Skin epidermis (tissue), 12 donors: ENCODE data around the gene SNRNP40.
"Not testable (repeated sequence)": the region's sequence is repeated elsewhere in the genome, so short reads cannot be mapped to it uniquely, and the experiment has no call there.

ENCODE experiments used
- H3K27ac ChIP-seq, 21 experiments: fragments of 200-600 bp; sonication (generic) in 11 of 21; one replicate each; pipeline ENCODE4 v1.5.0; 2020; ENCODE audit warnings: mild to moderate bottlenecking in 3 of 21, inconsistent platforms in 2 of 21, moderate library complexity in 2 of 21
- H3K4me3 ChIP-seq, 7 experiments: fragments of 200-600 bp; sonication (generic) in 2 of 7; one replicate each; pipeline ENCODE4 v1.5.0; 2020; ENCODE audit warnings: inconsistent platforms in 2 of 7, mild to moderate bottlenecking in 2 of 7, moderate library complexity in 1 of 7

Gene SNRNP40

DNA sequence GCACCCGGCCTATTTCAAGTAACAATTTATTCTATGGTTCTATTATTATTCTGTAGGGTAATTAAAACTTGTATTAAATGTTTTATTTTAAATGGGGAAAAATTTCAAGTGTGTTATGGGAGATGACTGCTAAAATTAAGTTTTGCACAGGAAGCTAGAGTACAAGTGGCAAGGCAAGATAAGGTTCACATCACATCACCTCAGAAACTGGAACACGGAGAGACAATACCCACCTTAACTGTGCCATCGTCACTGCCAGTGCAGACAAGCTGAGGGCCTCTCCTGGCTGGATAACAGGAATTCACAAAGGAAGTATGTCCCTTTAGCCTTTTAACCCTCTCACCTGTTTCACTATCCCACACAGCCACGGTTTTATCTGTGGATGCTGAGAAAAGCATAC, 7.6 kb downstream of the SNRNP40 start:
- no peak overlapping the region for H3K27ac ChIP-seq
- no peak overlapping the region for H3K4me3 ChIP-seq

- H3K4me3 ChIP-seq, H3K27ac ChIP-seq: not testable (repeated sequence)
Observed at GRCh38 chr1:31287791-31288190, 8.8 kb downstream of the SNRNP40 start.

DNA sequence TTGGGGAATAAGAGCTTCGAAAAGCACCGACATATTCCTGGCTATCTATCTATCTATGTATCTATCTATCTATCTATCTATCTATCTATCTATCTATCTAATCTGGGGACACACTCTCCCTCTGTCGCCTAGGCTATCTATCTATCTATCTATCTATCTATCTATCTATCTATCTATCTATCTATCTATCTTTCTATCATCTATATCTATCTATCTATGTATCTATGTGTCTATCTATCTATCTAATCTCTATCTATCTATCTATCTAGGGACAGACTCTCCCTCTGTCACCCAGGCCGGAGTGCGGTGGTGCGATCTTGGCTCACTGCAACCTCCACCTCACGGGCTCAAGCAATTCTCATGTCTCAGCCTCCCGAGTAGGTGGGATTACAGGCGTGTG, 14.2 kb downstream of the SNRNP40 start:
- H3K27ac ChIP-seq, H3K4me3 ChIP-seq: not testable (repeated sequence)

DNA sequence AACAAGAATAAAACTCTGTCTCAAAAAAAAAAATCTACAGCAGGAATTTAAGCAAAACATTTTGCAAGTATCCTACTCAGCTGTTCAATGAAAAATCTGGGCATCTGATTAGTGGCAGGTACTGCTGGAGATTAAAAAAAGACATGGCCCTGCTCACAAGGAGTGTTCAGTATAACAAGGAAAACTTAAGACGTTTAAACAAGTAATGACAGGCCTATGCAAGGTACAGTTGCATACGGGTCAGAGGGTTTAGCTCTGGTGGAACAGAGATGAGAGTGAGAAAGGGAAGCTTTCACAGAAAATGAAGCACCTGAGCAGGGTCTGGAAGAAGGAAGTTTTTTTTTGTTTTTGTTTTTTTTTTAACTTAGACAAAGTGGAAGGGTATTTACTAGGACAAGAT, 23.0 kb downstream of the SNRNP40 start:
- Histone ChIP-seq H3K4me3 (no peak overlapping the region), H3K27ac (no peak overlapping the region)

DNA sequence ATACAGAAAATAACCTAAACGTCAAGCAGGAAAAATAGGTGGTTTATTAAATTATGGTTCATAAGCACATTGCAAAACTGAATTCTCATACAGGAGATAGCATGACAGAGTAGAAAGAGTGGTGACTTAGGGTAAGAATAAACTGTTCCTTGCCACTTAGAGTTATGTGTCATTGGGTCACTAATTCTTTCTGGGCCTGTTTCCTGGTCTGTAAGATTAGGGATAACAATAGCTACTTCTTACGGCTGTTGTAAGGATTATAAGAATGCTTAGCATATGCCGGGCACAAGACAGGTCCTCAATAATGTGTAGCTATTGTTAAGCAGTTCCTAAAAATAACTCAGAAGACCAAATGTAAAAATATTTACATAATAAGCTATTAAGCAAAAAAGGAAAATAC, 24.2 kb downstream of the SNRNP40 start:
- Histone ChIP-seq H3K4me3 (no peak overlapping the region), H3K27ac (no peak overlapping the region)

GRCh38 chr1:31266547-31266946, 30.0 kb downstream of the SNRNP40 start:
- Histone ChIP-seq H3K27ac (no peak overlapping the region), H3K4me3 (no peak overlapping the region)

DNA sequence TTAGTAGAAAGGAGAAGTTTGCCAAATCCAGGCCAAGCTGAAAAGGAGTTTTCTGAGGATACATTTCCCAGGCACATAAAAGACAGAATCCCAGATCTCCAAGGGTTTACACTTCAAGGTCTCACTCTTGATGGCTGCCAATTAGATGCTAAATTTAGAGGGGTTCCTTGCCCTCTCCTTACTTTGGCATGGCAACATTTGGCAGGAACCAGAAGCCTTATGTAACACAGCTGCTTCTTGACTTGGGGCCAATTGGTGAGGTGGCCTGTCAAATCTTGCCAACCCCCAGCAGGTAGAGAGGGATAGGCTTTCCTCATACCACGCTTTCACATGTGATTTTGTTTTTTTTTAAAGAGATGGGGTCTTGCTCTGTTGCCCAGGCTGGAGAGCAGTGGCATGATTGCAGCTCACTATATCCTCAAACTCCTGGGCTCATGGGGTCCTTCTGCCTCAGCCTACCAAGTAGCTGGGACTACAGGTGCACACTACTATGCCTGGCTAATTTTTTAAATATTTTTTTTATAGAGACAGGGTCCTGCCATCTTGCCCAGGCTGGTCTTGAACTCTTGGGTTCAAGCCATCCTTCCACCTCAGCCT, 31.7 kb downstream of the SNRNP40 start:
- Histone ChIP-seq H3K4me3 (no peak overlapping the region), H3K27ac (no peak overlapping the region)

DNA sequence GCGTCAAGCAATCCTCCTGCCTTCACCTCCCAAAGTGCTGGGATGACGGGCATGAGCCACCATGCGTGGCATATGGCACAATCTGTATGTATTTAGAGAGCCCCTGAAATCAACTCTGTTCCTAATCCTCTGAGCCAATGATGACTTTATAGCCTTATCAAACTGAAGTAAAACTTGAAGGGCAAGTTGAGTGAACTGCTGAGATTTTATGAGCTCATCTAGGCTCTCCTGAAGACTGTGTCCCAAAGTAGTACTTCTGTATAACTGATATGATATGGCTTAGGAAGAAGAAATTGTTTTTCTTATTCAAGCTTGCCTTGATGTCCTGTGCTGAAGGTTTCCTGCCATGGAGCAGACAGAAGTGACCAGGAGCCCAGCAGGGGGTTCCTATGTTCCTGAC, 33.2 kb downstream of the SNRNP40 start:
- Histone ChIP-seq H3K27ac (no peak overlapping the region), H3K4me3 (no peak overlapping the region)

DNA sequence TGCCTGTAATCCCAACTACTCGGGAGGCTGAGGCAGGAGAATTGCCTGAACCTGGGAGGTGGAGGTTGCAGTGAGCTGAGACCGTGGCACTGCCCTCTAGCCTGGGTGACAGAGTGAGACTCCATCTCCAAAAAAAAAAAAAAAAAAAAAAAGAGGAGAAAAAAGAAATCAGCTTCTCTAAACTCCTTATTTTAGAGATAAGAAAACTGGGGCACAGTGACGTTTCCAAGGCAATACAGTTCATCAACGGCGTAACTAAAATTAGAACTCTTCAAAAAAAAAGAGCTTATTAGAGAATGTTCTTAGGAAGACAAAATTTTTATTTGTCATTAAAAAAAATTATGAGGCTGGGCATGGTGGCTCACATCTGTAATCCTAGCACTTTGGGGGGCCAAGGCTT, 34.2 kb downstream of the SNRNP40 start:
- not testable (repeated sequence) for H3K4me3 ChIP-seq, H3K27ac ChIP-seq

GRCh38 chr1:31261916-31262315, 34.7 kb downstream of the SNRNP40 start:
- no peak overlapping the region for H3K4me3 ChIP-seq
- no peak overlapping the region for H3K27ac ChIP-seq

DNA sequence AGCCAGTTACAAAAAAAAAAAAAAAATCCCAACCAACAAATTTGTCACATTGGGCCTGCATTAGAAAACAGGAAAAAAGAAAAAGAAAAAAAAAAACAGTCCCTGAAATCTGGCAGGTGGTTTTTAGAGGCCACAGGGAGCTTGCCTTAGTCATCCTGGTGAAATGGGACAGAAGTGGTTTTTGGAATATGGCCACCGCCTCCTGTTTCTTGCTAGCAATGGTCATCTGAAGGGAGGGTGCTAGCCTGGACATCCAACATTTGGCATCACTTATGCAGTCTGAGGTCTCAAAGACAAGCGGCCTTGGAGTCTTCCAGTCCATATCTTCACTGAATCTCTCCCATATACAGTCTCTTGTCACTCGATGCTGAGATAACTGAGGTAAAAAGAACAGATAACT, 36.8 kb downstream of the SNRNP40 start:
- Histone ChIP-seq H3K4me3 (no peak overlapping the region), H3K27ac (no peak overlapping the region)

DNA sequence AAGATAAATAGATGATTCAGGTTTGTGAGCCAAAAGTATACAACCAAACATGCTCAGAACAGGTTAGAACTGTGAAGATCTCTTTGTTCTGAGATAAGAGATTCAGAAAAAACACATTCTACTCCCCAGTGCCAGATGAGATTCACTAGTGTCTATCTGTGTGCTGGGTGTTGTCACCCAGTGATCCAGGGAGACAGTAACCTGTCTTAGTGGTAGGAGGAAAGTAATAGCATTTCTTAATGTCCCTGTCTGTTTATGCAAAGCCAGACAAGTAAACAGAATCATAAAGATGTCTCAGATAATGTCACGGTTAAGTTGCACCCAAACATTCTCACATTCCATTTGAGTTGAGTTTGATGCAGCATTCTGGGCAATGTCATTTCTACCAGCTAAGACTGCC, 38.0 kb downstream of the SNRNP40 start:
- Histone ChIP-seq H3K27ac (no peak overlapping the region), H3K4me3 (no peak overlapping the region)

DNA sequence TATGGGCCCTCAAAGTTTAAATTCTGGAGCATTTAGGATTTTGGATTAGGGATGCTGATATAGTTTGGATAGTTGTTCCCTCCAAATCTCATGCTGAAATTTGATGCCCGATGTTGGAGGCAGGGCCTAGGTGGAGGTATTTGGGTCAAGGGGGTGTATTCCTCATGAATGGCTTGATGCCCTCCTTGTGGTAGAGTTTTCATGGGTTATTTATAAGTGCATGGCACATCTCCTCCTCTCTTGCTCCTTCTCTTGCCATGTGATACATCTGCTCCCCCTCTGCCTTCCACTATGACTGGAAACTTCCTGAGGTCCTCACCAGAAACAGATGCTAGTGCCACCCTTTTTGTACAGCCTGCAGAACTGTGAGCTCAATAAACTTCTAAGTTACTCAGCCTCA, 39.4 kb downstream of the SNRNP40 start:
- Histone ChIP-seq H3K27ac (no peak overlapping the region), H3K4me3 (no peak overlapping the region)

DNA sequence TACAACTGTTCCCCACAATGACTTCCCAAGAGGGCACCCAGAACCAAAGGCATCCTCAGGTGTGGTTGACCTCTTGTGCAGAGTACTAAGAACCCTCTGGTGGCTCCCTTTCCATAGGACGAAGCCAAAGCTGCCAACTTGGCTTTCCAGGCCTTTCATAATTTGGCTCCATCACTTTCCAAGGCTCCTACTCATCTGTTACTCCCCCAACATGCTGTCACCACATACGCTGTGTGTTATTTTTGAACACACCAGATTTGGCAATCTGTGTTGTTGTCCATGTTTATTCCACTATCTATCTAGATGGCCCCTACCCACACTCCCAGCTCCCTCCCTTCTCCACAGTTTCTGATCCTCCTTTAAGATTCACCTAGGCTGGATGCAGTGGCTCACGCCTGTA, 46.7 kb downstream of the SNRNP40 start:
- Histone ChIP-seq H3K4me3 (no peak overlapping the region), H3K27ac (no peak overlapping the region)

DNA sequence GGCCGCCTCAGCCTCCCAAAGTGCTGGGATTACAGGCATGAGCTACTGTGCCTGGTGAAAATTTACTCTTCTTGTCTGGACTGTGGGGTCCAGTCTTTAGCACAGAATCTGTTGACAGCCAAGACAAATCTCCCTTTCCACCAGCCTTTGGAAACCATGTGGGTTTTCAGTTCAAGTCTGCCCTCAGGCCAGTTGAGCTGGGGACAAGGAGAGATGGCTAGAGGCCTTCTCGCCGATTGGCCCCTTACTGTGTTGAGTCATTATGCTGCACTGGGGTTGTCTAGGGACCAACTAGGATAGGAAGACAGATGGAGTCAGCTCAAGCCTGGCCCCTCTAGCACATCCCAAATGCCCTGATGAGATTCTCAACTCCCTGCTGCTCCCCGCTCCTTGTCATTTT, 48.3 kb downstream of the SNRNP40 start:
- no peak overlapping the region for H3K27ac ChIP-seq
- no peak overlapping the region for H3K4me3 ChIP-seq

DNA sequence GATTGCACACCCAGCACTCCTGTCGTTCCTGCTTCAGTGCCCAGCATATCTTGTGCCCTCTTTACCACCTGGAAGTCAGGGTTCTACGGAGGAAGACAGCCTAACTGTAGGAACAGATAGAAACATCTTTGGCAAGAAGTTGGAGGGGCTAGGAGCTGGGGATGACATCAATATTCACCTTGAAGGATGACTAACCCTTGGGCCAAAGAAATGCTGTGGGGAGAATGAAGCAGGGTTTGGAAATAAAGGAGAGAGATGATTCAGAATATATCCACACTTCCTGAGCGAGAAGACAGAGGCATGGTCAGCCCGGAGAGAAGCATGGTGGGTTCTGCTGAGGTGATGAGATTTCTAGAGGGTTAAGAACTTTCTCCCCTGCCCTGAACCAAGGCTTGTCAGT, 52.3 kb downstream of the SNRNP40 start:
- Histone ChIP-seq H3K4me3 (no peak overlapping the region), H3K27ac (no peak overlapping the region)

DNA sequence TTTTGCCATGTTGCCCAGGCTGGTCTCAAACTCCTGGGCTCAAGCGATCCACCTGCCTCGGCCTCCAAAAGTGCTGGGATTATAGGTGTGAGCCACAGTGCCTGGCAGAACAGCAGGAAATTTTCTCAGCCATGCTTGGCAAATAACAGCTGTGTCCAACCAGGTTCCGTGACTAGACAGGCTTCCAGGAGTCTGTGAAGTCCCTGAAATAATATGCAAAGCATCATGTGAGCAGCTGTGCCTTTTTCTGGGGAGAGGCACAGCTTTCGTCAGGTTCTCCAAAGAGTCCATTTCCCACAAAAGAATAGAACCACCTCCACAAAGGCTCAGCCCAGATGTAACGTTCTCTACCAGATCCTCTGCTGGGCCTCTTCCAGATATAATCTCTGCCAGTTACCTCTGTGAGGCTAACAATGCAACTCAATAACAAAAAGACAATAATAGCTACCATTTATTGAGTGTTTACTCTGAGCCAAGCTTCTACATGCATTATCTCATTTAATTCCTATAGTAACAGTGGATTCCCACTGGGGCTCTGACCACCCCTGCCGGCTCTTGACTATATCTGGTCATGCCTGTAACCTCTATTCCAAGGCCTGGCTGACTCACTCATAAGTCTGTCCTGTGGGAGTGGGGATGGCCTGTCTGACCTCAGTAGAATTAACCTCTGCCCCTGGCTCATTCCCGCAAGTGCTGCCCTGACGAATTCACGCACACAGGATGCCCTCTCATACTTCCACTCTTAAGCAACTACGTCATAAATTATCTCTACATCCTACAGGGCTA, 52.9 kb downstream of the SNRNP40 start:
- Histone ChIP-seq H3K27ac (no peak overlapping the region), H3K4me3 (no peak overlapping the region)

DNA sequence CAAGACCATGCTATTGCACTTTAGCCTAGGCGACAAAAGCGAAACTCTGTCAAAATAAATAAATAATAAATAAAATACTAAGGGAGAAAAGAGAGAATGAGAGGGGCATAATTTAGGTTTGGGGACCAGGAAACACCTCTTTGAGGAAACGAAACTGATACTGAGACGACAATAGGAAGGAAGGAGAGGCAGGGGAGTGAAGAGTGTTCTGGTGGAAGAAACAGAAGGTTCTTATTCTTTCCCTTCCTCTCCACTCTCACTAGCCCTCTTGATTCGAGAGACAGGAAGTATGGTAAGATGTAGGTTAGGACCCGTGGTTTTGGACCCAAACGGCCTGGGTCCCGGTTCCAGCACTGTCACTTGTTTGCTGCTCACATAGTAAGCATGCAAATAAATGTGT, 55.3 kb downstream of the SNRNP40 start:
- H3K4me3 ChIP-seq = no peak overlapping the region
- H3K27ac ChIP-seq = no peak overlapping the region

DNA sequence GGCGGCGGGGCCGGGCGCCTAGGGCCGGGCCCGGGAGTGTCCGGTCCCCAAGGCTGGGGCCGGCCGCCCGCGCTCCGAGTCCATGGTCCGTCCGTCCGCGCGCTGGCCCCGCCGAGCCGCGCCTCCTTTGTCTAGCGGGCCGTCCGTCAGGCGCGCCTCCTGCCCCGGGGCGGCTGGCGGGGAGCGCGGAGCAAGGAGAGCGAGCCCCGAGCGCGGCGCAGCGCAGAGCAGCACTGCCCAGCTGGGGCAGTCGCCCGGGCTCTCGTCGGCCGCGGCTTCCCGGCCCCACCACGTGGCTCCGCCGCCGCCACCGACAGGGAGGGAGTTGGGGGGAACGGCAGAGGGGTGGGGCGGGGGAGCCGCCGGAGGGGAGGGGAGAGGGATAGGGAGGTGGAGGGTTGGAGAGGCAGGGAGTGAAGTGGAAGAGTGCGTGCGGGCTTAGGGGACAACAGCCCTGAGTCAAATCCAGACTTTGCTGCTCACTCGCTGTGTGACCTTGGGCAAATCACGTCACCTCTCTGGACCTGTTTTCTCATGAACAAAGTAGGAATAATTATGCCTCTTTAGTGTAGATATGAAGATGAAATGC, 56.8 kb downstream of the SNRNP40 start, which contains the start of gene NKAIN1:
TSS of gene NKAIN1 (minus strand) at position 235 of the 589 bp plus-strand sequence. CDS start 340 bp downstream, outside the sequence.
- Histone ChIP-seq H3K4me3 (peak within 1 kb of the TSS in 4 of 7 experiments; percentile 12 to 30 (median 20)), H3K27ac (no peak within 1 kb of the TSS)

GRCh38 chr1:31238986-31239613, 57.5 kb downstream of the SNRNP40 start:
- H3K4me3 ChIP-seq = peak overlapping the region in 3 of 7 experiments; percentile 14 to 30 (median 27)
- H3K27ac ChIP-seq = no peak overlapping the region

DNA sequence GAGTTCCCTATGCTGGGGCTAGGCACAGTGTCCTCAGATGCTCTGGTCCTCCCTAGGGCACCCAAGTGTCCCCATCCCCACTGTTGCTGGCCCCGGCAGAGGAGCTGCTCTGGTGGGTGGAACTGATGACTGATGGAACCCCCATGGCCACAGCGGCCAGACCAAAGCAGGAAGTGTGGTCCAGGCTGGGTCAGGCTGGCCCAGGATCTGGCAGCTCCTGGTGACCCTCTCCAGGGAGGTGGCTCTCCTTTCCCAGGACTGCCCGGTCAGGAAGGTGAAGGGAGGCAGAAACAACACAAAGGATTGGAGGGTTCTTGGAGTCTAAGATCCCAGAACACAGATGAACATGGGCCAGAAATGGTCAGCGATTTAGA, 58.0 kb downstream of the SNRNP40 start:
- Histone ChIP-seq H3K27ac (no peak overlapping the region), H3K4me3 (no peak overlapping the region)
